Central memory CD4-positive, alpha-beta T cell (primary cell): ENCODE data around the gene GLT1D1.

Experiments used
- DNase-seq: peaks from one replicate; pipeline ENCODE4 v3.0.0; 2022

Gene GLT1D1

GRCh38 chr12:128856035-128856790, 2.9 kb downstream of the GLT1D1 start:
- DNase-seq = no peak

DNA sequence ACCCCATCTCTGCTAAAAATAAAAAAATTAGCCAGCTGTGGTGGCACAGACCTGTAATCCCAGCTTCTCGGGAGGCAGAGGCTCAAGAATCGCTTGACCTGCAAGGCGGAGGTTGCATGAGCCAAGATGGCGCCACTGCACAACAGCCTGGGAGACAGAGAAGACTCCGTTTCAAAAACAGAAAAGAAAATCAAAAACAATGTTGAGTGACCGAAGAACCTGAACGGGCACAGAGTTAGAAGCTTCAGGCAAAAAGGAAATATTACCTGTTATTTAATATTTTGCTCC, 3.5 kb downstream of the GLT1D1 start:
- no peak for DNase-seq

- no peak for DNase-seq
Measured at GRCh38 chr12:128857133-128857763, 4.0 kb downstream of the GLT1D1 start.

DNA sequence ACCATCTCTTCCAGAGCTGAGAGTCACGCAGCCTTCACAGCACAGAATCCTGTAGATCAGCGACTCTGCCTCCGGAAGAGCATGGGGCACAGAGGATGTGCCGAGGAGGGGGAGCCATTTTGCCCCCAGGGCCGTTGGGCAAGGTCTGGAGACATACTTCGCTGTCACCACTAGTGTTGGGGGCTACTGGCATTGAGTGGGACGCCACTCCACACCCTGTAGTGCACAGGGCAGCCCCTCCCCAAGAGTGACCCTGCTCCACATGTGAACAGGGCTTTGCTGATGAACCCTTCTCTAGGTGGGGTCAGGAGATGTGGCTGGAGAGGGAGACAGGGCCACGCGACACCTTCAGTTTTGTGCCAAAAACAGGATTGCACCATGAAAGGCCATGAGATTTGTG, 6.0 kb downstream of the GLT1D1 start:
- DNase-seq = no peak

DNA sequence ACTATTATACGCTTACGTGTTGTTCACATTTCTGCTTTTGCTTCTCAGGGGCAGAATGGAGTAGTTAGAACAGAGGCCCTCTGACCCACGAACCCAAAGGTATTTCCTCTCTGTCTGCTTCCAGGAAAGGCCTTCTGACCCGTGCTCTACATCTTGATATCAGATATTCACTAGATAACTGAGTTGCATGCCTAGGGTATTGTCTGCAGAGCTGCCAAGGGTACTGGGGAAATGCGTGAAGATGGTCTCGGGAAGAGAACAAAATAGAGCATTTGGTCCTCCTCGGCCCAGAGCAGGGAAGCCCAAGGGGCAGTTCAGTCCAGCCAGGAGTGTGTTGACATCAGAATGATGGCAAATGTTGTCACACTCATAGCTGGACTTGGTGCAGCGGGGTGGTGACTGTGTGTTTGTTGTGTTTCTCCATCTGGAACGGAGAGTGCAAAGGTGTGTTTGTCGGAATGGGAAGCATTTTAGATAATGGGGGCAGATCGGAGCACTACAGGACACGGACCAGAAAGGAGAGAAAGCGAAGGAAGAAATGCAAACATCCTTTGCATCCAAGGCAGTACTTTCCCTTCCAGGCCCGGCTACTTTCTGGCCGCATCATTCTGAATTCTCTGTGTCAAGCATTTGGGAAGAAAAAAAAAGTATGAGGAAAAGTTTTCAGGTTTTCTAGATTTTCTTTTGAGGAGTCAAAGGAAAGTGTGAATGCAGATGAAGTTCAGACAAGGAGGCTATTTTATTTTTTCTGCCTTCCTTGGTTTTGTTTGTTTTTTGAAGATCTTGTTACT, 8.1 kb downstream of the GLT1D1 start:
- DNase-seq = no peak

- DNase-seq = no peak
Measured at GRCh38 chr12:128863957-128864356, 10.7 kb downstream of the GLT1D1 start.

DNA sequence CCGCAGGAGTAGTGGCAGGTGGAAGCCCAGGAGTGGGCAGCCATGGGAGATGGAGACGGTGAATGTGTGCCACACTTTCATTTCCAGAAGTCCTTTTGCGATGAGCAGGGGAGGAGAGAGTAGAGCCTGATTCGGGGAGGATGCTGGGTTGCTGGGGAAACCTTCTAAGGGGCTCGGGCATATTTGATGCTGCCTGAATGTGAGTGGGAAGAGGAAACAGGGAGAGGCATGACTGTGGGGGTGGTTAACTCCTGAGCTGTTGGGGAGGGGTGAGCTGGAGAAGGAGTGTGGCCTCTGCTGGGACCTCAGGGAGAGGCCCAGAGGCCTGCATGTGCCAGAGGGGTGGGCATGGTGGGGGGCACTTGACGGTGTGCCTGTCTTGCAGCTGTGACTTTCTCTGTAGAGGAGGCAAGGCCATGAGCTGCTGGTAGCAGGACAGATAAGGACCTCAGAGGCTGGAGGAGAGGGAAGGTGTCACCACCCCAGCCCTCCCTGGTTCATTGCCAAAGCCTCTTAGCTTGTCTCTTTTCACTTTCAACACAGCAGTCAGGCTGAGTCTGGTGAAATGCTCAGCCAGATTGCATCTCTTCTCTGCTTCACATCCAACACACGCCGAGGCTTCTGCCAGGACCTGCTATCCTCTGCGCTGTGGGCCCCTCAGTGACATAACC, 11.4 kb downstream of the GLT1D1 start:
- DNase-seq = no peak

DNA sequence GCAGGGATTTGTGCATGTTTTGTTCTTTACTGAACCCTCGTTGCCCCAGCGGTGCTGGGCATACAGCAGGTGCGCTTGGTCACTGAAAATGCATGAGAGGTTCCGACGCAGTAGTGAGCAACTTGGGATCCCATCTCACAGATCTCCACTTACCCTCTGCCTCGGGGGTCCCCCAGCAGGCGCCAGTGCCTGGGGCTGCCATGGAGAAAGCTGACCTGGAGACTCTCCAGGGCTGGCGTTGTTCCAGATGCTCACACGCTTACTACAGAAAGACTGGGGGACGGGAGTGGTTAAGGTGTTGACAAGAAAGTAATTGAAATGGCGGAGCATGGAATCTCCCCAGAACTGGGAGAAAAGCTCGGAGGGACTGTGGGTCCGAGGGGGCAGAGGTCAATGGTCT, 14.2 kb downstream of the GLT1D1 start:
- no peak for DNase-seq

- no peak for DNase-seq
Measured at GRCh38 chr12:128871516-128871892, 18.2 kb downstream of the GLT1D1 start.

DNA sequence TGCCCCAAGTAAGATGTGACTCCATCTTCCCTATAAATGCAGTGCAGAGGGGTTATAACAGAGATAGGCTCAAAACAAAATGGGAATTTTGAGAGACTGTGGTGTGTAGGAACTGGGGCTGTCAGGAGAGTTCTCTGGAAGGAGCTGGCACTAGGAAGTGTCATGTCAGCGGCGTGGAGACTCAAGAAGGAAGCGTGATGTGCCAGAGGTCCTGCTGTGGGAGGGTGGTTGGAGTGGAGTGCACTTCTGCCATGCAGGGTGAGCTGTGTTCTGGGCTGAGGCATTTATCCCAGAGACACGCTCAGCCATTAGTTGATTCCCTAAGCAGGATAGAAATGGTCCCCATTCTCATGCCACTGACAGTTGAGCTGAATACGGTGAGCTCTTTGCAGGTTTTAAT, 19.0 kb downstream of the GLT1D1 start:
- DNase-seq = no peak

- DNase-seq = no peak
Measured at GRCh38 chr12:128876559-128876958, 23.3 kb downstream of the GLT1D1 start.

- no peak for DNase-seq
Measured at GRCh38 chr12:128879898-128880764, 26.9 kb downstream of the GLT1D1 start.

GRCh38 chr12:128891856-128892255, 38.6 kb downstream of the GLT1D1 start:
- DNase-seq = no peak

- no peak for DNase-seq
Measured at GRCh38 chr12:128903236-128903635, 50.0 kb downstream of the GLT1D1 start.

- DNase-seq = no peak
Measured at GRCh38 chr12:128905003-128905544, 51.8 kb downstream of the GLT1D1 start.

GRCh38 chr12:128906485-128907137, 53.3 kb downstream of the GLT1D1 start:
- DNase-seq = no peak

GRCh38 chr12:128908254-128908653, 55.0 kb downstream of the GLT1D1 start:
- DNase-seq = no peak

GRCh38 chr12:128909653-128910052, 56.4 kb downstream of the GLT1D1 start:
- no peak for DNase-seq

DNA sequence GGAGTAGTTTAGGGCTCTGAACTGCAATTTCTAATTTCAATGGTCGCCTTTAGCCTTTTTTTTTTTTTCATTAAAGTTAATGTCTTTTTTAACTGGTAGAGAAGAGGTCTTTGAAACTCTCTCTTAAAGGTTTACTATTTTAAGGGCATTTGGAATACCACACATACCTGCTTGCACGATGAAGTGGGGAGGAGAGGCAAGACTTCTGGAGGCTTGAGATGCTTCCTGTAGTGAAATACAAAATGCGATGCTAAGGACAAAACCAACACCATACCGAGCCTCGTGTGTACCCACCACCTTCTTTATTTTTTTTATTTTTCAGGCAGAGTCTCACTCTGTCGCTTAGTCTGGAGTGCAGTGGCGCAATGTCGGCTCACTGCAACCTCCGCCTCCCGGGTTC, 57.4 kb downstream of the GLT1D1 start:
- DNase-seq = no peak

- DNase-seq = no peak
Measured at GRCh38 chr12:128911861-128912260, 58.6 kb downstream of the GLT1D1 start.

DNA sequence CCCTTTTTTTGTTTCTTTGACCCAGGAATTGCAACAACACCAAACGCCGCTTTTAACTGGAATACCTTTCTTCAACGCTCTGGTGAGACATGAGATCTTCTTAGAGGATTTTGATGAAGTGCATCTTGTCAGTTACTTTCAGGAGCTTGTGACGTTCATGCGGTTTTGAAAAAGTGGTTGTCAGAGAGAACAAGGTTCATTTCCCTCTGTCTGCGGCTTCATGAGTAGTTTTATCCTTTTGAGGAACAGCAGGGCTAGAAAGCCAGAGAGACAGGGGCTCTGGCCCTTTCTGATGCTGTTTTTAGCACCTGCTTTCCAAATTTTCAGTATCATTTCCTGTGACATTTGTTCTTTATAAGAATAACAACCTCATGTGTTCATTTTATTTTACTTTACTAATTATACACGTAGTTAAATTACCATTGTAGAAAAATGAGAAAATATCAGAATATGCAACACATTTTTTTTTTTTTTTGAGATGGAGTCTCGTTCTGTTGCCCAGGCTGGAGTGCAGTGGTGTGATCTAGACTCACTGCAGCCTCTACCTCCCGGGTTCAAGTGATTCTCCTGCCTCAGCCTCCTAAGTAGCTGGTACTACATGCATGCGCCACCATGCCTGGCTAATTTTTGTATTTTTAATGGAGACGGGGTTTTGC, 61.8 kb downstream of the GLT1D1 start:
- no peak for DNase-seq
